Fibroblast of the aortic adventitia (primary cell): ENCODE data around the gene CFD. TPM values are rescaled to one million over a fixed set of nuclear protein-coding genes. Genes with fewer than 3 reads are reported as not detected.

Source experiments
- DNase-seq: peaks from one replicate; pipeline ENCODE4 v3.0.0-alpha.2; 2010; ENCODE audit warnings: low read depth
- H3K4me3 ChIP-seq: 2 replicates; pipeline ENCODE4 v1.5.1; 2011; ENCODE audit warnings: low read depth, mild to moderate bottlenecking, control low read depth, low read length, moderate library complexity
- total RNA-seq: library from RNA; depleted of rRNA; stranded (reverse); fragments of >200 nt; gene quantifications from 2 replicates; pipeline ENCODE4 v1.2.3, GENCODE V29; 2012; ENCODE audit warnings: low replicate concordance
- TF ChIP-seq, protein P1 (sequence below): IDR thresholded peaks from 2 replicates; pipeline ENCODE4 v1.5.1; 2011; ENCODE audit warnings: mild to moderate bottlenecking, low read length, control low read depth, inconsistent platforms; ENCODE audit not compliant: insufficient read depth

CFD gene
- total RNA-seq, 1 donor = 25.8 TPM

DNA sequence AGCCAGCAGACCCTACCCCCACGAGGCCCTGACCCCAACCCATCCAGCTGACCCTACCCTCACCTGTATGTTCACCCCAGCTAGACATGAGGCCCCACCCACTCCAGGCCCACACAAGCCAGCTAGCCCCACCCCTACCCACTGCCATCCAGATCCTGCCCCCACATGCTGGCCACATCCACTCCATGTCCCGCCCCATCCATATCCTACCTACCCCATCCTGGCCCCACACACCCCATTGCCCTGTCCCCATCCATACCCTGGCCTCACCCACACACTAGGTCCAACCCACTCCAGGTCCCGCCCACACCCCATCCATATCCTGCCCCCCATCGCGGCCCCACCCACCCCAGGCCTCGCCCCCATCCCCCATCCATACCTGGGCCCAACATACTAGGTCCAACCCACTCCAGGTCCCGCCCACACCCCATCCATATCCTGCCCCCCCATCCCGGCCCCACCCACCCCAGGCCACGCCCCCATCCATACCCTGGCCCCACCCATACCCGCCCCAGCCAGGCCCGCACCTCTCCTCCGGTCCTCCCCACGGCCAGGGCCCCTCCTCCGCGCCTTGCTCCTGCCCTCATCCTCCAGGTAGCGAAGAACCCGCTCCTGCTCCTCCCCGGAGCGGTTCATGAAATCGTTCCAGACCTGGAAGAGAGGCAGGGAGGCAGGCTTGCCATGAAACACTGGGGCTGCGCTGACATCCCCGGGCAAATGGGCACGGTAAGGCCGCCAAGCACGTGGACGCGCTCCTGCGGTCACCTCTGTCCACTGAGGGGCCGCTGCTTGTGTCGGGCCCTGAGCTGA, 41.0 kb downstream of the CFD start:
- TF ChIP-seq, protein P1, sequence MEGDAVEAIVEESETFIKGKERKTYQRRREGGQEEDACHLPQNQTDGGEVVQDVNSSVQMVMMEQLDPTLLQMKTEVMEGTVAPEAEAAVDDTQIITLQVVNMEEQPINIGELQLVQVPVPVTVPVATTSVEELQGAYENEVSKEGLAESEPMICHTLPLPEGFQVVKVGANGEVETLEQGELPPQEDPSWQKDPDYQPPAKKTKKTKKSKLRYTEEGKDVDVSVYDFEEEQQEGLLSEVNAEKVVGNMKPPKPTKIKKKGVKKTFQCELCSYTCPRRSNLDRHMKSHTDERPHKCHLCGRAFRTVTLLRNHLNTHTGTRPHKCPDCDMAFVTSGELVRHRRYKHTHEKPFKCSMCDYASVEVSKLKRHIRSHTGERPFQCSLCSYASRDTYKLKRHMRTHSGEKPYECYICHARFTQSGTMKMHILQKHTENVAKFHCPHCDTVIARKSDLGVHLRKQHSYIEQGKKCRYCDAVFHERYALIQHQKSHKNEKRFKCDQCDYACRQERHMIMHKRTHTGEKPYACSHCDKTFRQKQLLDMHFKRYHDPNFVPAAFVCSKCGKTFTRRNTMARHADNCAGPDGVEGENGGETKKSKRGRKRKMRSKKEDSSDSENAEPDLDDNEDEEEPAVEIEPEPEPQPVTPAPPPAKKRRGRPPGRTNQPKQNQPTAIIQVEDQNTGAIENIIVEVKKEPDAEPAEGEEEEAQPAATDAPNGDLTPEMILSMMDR = no peak
- no peak for DNase-seq
- H3K4me3 ChIP-seq = no peak overlapping the region

DNA sequence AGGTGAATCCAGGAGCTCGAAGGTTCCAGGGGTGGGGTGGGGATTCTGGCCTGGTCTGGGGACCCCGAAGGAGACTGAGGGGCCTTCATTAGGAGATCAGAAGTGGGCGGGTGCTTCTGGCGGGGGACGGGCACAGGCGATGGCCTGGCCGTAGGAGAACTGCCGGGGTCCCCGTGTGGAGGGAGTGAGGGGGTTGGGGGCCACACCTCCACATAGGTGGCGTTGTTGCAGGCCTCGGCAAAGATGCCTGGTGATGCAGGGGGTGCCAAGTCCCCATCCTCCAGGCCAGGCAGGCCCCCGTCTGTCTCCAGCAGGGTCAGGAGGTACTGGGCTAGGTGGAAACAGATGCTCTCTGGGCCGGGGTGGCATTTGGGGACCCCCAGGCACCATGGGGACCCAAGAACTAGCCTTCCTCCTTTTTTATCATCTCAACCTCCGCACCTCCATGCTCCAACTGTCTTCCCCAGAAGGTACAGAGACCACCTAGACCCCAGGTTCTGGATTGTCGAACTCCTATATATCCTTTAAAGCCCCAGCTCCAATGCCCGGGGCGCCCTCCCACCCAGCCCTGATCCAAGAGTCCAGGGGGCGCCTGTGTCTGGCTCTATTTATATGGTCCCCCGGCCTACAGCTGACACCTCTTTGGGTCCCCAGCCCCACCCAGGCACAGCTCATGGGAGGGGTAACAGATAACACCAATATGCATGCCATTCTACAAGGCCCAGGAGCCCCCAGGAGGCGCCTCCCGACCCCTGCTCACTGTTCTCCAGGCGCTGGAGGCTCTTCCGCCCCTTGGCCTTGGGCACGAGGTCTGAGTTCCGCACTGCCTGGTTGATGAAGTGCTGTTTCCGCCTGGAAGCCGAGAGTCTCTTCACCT, 42.0 kb downstream of the CFD start:
- DNase-seq = no peak
- TF ChIP-seq, protein P1 = no peak
- no peak overlapping the region for H3K4me3 ChIP-seq

DNA sequence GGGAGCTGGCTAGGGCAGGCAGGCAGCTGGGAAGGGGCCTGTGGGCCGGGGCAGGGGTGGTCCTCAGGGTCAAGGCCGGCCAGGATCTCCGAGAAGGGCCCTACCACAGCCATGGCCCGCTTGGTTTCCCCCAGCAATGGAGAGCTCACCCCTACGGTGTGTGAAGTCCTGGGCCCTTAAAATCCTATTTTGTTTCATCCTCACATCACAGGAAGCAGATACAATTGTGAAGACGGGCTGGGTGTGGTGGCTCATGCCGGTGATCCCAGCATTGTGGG, 42.6 kb downstream of the CFD start:
- DNase-seq = no peak
- TF ChIP-seq, protein P1 = no peak
- H3K4me3 ChIP-seq = no peak overlapping the region

DNA sequence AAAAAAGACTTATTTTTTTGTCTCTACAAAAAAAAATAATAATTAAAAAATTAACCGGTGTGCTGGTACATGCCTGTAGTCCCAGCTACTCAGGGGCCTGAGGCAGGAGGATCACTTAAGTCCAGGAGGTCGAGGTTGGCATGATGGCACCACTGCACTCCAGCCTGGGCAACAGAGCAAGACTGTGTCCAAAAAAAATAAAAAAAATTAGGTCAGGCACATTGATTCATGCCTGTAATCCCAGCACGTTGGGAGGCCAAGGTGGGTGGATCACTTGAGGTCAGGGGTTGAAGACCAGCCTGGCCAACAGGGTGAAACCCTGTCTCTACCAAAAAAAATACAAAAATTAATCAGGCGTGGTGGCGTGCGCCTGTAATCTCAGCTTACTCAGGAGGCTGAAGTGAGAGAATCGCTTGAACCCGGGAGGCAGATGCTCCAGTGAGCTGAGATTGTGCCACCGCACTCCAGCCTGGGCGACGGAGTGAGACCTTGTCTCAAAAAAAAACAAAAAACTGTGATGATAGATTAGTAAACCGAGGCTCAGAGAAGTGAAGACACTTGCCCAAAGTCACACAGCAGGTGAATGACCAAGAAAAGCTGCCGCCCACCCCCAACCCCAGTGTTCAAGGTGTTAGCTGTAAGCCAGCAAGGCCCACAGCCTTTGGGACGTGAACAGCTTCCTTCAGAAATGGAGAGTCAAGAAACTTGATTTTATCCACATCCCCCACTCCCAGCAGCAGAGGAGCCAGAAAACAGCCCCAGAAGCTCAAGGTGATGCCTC, 43.2 kb downstream of the CFD start:
- TF ChIP-seq, protein P1 = no peak
- DNase-seq = no peak

DNA sequence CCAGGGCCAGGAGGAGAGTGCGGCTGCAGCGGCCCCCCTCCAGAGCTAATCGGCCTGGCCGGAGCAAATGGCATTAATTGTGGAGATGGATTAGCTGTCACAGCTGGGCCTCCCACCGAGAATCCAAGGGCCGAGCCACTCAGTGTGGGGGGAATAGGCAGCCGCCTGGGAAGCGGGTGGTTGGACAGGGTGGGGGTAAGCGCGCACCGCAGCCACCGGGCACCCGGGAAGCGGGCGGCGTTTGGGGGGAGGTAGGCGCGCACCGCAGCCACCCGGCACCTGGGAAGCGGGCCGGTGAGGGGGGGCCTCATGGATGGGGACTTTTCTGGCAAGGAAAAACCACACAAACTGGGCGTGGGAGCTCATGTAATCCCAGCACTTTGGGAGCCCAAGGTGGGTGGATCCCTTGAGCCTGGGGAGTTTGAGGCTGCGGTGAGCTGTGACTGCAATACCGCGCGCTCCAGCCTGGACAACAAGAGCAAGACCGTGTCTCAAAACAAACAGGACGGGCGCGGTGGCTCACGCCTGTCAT, 43.9 kb downstream of the CFD start:
- H3K4me3 ChIP-seq = no peak overlapping the region
- TF ChIP-seq, protein P1 = no peak
- DNase-seq = no peak

More for the DNA sequence above, 43.2 kb downstream of the CFD start:
- H3K4me3 ChIP-seq = no peak overlapping the region

DNA sequence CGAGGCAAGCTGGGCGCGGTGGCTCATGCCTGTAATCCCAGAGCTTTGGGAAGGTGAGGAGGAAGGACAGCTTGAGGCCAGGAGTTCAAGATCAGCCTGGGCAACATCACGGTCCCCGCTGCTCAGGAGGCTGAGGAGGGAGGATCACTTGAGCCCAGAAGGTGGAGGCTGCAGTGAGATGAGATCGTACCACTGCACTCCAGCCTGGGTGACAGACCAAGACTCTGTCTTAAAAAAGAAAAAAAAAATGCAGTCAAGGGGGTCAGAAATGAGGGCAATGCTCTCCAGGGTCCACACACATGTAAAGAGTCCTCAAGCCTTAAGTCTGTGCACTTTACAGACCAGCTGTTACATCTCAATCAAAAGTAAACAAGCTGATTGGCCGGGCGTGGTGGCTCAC, 45.1 kb downstream of the CFD start:
- TF ChIP-seq, protein P1 = no peak
- DNase-seq = no peak
- H3K4me3 ChIP-seq = no peak overlapping the region
